ENCODE data around the gene SMAD9.

Gene SMAD9

GRCh38 chr13:36919833-36920615 is at the start of gene SMAD9:
TSS of gene SMAD9 (minus strand) at chr13:36920238. CDS start at chr13:36879689, 40,549 bp downstream.
- DNase-seq, result peak; percentile 42

- no peak for DNase-seq
Observed at GRCh38 chr13:36966404-36966803, 46.4 kb upstream of the SMAD9 start.

DNA sequence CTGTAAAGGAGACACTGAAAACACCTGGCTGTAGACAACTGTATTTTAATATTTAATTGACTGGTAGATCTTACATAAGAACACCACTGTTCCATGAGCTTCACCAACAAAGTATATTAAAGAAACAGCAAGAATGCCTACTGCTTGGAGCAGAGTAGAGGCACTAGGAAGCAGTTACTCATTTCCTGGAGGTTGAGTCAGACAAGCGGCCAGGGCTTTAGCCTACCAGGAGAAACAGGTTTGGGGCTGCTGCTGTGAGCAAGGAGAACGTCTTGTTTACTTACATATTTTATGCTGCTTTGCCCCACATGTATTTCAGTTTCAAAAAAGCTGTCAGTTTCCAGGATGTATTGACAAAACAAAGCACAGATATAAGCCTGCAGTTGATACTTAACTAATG is 45.7 kb upstream of the SMAD9 start:
- no peak for DNase-seq

DNA sequence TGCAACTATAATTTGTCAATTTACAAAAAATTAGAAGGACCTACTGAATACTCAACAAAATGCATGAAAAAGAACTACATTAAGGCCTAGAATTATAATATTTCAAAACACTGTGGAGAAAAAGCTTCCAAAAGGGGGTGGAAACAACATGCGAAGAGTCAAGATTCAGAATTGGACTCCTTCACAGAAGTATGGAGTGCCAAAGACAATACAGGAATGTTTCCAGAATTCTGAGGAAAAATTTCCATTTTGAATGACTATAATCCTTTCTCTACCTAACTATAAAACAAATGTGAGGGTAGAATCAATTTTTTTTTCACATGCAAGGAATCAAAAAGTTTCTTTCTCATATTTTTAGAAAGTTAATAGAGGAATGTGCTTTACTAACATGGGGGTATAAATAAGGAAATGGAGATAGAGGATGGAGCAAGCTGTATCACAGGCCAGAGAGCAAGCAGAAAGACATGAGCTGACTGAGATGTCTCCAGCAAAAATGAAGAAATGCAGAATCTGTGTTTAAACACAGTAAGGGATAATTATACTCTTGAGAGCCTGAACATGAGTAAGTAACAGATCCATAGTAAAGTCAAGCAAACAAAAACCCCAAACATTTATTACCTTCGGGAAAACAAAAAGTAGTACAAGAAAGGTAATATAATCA is 39.5 kb upstream of the SMAD9 start:
- no peak for DNase-seq

DNA sequence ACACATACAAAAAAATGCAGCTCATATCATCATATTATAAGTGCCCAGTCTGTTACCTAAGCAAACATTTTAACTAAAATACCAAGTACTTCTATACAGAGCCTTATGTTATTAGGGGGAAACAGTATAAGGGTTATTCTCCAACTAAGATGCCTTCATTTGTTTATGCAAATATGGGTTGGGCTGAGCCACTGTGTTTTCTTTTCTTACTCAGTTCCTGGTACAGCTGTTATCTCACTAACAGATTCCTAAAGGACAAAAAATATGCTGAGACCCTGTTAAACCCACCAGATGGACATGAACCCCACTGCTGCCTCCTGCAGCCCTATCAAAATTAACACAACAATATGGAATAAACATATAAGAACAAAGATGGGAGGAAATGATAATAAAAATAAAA is 34.5 kb upstream of the SMAD9 start:
- DNase-seq, result no peak

GRCh38 chr13:36950920-36951319 is 30.9 kb upstream of the SMAD9 start:
- no peak for DNase-seq

DNA sequence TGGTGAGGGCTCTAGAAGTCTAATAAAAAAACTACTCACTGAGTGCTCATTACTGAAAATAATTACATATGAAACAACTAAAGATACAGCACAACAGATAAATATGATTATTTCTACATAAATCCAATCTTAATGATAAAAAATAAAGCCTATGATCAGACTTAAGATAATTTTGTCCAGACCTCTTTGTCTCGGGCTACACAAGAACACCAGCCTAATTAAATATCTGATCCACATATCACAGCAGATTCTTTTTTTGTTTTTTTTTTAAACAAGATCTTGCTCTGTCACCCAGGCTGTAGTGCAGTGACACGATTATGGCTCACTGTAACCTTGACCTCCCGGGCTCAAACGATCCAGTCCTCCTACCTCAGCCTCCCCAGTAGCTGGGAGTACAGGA is 30.3 kb upstream of the SMAD9 start:
- DNase-seq, result no peak

DNA sequence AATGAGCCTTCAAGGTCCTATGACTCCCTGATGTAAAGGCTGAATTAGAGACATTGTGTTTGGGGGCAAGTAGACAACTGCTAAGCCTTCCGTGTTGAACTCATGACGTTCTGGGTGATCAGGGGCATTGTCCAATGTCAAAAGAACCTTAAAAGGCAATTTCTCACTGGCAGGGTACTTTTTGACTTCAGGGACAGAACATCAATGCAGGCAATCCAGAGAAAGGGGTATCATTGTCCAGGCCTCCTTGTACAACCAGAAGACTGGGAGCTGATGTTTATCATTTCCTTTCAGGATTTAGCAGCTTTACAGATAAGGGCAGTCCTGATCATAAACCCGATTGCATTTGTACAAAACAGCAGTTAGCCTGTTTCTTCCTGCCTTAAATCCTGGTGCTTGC is 25.0 kb upstream of the SMAD9 start:
- no peak for DNase-seq

GRCh38 chr13:36925603-36926002 is 5.6 kb upstream of the SMAD9 start:
- DNase-seq, result no peak

DNA sequence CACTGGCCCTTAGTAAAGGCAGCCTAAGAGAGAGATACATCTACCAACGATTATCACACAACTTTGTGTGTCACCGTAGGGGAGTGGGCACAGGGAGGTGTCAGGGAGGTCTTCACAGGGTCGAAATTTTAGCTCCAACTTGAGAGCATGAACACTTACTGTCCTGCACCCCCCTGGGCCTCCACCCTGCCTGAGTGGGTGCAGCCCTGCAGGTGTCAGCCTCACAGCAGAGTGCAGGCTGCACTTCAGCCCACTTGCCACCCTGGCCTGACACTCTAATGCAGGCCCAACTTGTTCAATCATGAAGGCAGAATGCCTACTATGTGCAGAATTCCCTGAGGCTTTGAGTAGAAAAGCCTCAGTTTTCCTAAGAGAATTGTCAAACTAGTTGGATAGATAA is 4.0 kb upstream of the SMAD9 start:
- no peak for DNase-seq

DNA sequence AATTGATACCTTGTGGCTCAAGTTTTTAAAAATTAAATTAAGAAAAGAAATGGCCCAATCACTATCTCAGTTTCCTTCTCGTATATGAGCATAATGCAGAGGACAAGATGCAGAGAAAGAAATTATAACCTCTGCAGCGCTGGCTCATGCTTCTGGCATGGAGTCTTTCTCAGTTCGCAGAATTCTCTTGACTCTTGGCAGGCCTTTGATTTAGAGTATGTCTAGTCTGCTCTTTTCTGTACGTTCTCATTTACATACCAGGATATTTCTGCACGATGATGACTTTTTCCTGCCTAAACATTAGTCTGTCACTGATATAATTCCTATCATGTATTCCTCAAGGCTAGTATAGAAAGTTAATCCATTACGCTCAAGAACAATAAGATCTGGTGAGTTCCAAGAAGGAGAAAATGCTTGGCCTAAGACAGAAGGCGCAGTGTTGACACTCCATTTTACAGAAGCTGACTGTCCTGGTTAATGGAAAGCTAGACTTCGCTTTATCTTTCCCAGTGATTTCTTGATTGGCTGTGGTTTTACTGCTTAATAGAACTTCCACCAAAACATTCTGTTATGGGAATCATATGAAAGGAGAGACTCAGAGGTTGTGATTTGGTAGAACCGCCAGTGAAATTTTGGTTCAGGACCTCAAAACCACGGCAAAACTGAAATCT is 1.7 kb upstream of the SMAD9 start:
- no peak for DNase-seq

DNA sequence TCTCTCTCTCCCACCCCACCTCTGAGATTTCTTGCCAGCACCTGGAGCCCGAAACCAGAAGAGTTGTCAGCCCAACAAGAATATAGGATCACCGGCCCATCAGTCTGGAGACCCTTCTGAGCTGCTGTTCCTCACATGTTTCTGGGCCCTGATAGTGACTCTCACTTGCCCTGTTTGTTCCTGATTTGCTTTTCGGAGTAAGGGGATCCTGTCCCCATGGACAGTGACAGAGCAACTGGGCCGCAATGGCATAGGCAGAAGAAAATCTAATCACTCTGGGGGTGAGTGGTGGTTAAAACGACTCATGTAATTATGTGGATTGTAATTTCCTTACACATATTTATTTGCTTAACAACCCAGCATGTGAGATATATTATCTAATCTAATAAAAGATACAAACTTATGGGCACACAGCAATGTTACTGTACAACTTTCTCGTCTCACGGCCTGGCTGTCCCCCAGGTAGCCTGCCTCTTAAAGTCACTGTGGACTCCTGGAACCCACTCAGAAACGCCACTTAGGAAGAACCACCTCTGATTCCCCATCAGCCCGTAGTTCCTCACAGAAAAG is 663 bp upstream of the SMAD9 start:
- DNase-seq, result no peak

- DNase-seq, result peak; percentile 7
Observed at GRCh38 chr13:36919171-36919832, 736 bp downstream of the SMAD9 start.

- DNase-seq, result peak; percentile 7
Observed at GRCh38 chr13:36918246-36919131, 1.5 kb downstream of the SMAD9 start.

DNA sequence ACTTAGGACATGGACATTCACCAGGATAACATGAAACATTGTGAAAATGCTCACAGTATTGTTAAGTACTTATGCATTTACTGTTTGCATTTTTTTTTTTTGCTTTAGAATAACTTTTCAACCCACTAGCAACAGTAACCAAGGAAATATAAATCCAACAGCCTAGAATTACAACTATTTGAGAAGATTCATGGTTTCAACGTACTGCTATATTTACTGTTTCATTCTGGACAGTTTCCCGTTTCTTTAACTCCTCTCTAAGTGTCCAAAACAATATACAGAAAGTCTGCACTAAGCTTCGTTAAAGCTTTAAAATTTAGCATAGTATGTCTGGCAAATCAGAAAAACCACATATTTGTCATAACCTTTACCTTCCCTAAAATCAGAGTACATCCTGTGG is 2.7 kb downstream of the SMAD9 start:
- no peak for DNase-seq

- no peak for DNase-seq
Observed at GRCh38 chr13:36915896-36916640, 4.0 kb downstream of the SMAD9 start.

- DNase-seq, result no peak
Observed at GRCh38 chr13:36915106-36915505, 4.9 kb downstream of the SMAD9 start.

- no peak for DNase-seq
Observed at GRCh38 chr13:36914648-36915047, 5.4 kb downstream of the SMAD9 start.

GRCh38 chr13:36913463-36913862 is 6.6 kb downstream of the SMAD9 start:
- DNase-seq, result no peak

GRCh38 chr13:36912973-36913372 is 7.1 kb downstream of the SMAD9 start:
- DNase-seq, result no peak

DNA sequence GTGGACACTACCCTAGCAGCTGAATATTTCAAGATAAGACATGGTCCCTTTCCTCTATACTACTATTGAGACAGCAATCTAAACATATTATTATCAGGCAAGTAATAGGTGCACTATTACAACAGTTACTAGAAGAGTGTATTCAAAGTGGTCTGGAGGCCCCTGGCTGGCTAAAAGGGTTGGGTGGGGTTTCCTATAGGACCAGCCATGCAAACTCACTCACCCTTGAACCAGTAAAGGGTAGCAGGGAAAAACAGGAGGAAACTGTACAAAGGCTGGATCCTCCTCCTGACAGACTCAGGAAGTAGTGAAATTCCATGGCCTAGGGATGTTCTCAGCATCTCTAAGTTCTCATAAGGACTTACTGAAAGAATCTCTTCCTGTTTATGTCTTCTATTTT is 7.7 kb downstream of the SMAD9 start:
- no peak for DNase-seq
